ENCODE data around the gene SP7.
"Not testable (repeated sequence)": the region's sequence is repeated elsewhere in the genome, so short reads cannot be mapped to it uniquely, and the experiment has no call there.

SP7 gene

DNA sequence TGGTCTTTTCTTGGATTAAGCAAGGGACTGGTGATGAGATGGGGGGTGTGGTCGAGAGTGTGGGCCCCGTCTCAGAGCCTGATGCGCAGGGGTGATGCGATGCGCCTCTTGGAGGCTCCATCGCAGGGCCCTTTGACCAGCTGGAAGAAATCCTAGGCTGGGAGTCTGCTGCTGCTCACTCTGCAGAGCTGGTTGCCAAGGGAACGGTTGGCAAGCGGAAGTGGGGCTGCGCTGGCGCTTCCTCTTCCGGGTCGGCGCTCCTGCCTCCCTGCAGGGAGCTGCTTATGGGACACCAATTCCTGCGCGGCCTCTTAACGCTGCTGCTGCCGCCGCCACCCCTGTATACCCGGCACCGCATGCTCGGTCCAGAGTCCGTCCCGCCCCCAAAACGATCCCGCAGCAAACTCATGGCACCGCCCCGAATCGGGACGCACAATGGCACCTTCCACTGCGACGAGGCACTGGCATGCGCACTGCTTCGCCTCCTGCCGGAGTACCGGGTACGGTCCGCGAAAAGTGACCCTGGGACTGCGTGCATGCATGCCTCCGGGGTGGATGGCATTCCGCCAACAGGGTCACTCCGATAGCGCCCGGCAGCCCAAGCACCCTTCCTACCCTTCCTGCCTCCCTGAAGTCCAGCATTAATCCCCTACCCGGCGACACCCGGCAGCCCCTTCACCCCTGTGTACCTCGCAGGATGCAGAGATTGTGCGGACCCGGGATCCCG is 36.5 kb downstream of the SP7 start, which contains the start of gene MYG1:
TSS of gene MYG1 (plus strand) at position 242 of the 727 bp plus-strand sequence. CDS start at position 285, 43 bp downstream.
- H3K27me3 ChIP-seq (ENCODE audit: control insufficient read depth, insufficient read depth, low read length): no peaks in the 10 kb centered on the region
- H3K4me1 ChIP-seq (ENCODE audit: control insufficient read depth, insufficient read depth, low read length): peaks cover 14% of the 10 kb centered on the region
- H3K4me3 ChIP-seq (ENCODE audit: low read length): peak within 1 kb of the TSS; percentile 86
- H3K9ac ChIP-seq (ENCODE audit: low read length): peak within 1 kb of the TSS; percentile 63
- no peaks in the 10 kb centered on the region for H3K9me3 ChIP-seq (ENCODE audit: control insufficient read depth, low read length)
- no peaks in the 10 kb centered on the region for H3K36me3 ChIP-seq (ENCODE audit: control insufficient read depth, insufficient read depth, low read length)

DNA sequence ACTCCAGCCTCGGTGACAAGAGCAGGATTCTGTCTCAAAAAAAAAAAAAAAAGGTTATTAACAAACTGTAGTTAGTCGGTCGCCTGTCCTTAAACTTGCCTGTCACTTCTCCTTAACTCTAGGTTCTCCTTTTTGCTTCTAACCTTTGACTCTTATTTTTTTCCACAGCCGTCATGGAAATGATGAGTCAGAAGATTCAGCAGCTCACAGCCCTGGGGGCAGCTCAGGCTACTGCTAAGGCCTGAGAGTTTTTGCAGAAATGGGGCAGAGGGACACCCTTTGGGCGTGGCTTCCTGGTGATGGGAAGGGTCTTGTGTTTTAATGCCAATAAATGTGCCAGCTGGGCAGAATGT is 37.1 kb downstream of the SP7 start:
- Histone ChIP-seq H3K4me3 (ENCODE audit: low read length) (peak overlapping the region; percentile 86), H3K9ac (ENCODE audit: low read length) (no peak overlapping the region), H3K4me1 (ENCODE audit: control insufficient read depth, insufficient read depth, low read length) (peaks cover 14% of the 10 kb centered on the region), H3K36me3 (ENCODE audit: control insufficient read depth, insufficient read depth, low read length) (no peaks in the 10 kb centered on the region), H3K9me3 (ENCODE audit: control insufficient read depth, low read length) (no peaks in the 10 kb centered on the region), H3K27me3 (ENCODE audit: control insufficient read depth, insufficient read depth, low read length) (no peaks in the 10 kb centered on the region)

DNA sequence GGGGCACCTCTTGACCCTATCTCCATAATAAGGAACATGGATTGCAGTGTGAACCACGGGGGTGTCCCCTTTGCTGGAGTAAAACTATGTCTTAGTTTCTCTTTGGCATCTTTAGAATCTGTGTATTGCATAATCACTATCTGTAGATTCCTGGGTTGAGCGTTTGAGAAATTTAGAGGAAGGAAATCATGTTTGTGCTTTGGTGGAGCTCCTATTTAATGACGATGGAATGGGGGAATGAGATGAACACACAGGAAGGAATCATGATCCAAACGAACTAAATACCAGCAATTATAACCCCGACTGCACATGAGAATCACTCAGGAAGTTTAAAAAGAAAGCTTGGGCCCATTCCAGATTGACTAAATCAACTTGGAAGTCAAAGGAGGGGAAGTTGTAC is 38.0 kb downstream of the SP7 start:
- Histone ChIP-seq H3K27me3 (ENCODE audit: control insufficient read depth, insufficient read depth, low read length) (no peaks in the 10 kb centered on the region), H3K36me3 (ENCODE audit: control insufficient read depth, insufficient read depth, low read length) (no peaks in the 10 kb centered on the region), H3K4me3 (ENCODE audit: low read length) (no peak overlapping the region), H3K9me3 (ENCODE audit: control insufficient read depth, low read length) (no peaks in the 10 kb centered on the region), H3K9ac (ENCODE audit: low read length) (no peak overlapping the region), H3K4me1 (ENCODE audit: control insufficient read depth, insufficient read depth, low read length) (peaks cover 14% of the 10 kb centered on the region)

DNA sequence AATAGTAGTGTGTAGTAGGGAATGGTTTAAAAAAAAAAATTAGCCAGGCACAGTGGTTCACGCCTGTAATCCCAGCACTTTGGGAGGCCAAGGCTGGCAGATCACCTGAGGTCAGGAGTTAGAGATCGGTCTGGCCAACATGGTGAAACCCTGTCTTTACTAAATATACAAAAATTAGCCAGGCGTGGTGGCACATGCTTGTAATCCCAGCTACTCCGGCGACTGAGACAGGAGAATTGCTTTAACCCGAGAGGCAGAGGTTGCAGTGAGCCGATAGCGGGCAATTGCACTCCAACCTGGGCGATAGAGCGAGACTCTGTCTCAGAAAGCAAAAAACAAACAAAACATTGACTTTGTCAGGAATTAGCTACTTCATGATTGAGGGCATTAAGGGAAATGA is 39.0 kb downstream of the SP7 start:
- H3K36me3 ChIP-seq (ENCODE audit: control insufficient read depth, insufficient read depth, low read length); H3K27me3 ChIP-seq (ENCODE audit: control insufficient read depth, insufficient read depth, low read length); H3K4me3 ChIP-seq (ENCODE audit: low read length); H3K9me3 ChIP-seq (ENCODE audit: control insufficient read depth, low read length); H3K9ac ChIP-seq (ENCODE audit: low read length): not testable (repeated sequence)
- peaks cover 14% of the 10 kb centered on the region for H3K4me1 ChIP-seq (ENCODE audit: control insufficient read depth, insufficient read depth, low read length)

DNA sequence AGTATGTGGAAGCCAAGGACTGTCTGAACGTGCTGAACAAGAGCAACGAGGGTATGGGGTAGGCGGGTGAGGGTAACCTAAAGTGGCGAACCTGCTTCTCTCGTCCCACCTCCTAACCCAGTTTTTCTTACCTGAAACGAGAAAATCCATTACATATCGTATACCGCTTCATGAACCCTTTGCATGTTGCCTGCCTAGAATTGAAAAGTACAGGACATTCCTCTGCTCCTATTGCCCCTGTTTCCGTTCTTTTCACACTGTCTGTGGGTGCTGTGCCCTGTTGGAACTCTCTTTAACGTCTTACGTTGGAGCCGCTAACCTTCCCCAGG is 40.3 kb downstream of the SP7 start:
- Histone ChIP-seq H3K9me3 (ENCODE audit: control insufficient read depth, low read length) (no peaks in the 10 kb centered on the region), H3K27me3 (ENCODE audit: control insufficient read depth, insufficient read depth, low read length) (no peaks in the 10 kb centered on the region), H3K9ac (ENCODE audit: low read length) (peak overlapping the region; percentile 96), H3K36me3 (ENCODE audit: control insufficient read depth, insufficient read depth, low read length) (no peaks in the 10 kb centered on the region), H3K4me1 (ENCODE audit: control insufficient read depth, insufficient read depth, low read length) (peaks cover 14% of the 10 kb centered on the region), H3K4me3 (ENCODE audit: low read length) (peak overlapping the region; percentile 90)

DNA sequence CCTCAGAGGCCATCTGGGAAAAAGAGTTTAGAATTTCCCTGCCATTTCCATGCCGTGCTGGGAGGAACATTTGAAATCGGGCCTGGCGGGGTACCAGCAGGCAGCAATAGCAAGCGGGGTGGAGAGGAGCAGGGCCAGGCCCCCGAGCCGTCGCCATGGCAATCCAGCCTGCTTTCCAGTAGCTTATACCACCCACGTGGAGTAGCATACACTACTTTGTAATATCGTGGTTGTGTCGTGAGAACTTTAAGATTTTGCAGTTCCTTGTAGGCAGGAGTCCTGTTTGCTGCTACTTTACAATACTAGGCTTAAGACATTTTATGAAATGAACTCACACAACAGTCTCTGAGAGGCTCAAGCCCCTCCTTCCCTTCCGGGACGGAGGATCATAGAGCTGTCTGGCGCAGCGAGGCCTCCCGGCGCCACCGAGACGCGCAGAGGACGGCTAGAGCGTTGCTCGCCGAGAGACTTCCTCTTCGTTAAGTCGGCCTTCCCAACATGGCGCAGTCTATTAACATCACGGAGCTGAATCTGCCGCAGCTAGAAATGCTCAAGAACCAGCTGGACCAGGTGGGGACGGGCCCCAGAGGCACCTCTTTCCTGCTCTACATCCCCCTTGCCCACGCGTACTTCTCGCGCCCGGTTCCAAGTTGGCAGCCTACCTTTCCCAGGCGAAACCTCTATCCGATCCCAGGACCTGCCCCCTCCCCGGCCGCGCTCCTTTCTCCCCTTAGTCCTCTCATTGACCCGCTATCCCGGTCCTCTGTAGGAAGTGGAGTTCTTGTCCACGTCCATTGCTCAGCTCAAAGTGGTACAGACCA is 40.9 kb downstream of the SP7 start, which contains the start of gene PFDN5:
TSS of gene PFDN5 (plus strand) at position 473 of the 821 bp plus-strand sequence. CDS start at position 499, 26 bp downstream.
- peak within 1 kb of the TSS; percentile 96 for H3K9ac ChIP-seq (ENCODE audit: low read length)
- peak within 1 kb of the TSS; percentile 90 for H3K4me3 ChIP-seq (ENCODE audit: low read length)
- H3K4me1 ChIP-seq (ENCODE audit: control insufficient read depth, insufficient read depth, low read length): peaks cover 10% of the 10 kb centered on the region
- no peaks in the 10 kb centered on the region for H3K9me3 ChIP-seq (ENCODE audit: control insufficient read depth, low read length)
- H3K27me3 ChIP-seq (ENCODE audit: control insufficient read depth, insufficient read depth, low read length): no peaks in the 10 kb centered on the region
- no peaks in the 10 kb centered on the region for H3K36me3 ChIP-seq (ENCODE audit: control insufficient read depth, insufficient read depth, low read length)

DNA sequence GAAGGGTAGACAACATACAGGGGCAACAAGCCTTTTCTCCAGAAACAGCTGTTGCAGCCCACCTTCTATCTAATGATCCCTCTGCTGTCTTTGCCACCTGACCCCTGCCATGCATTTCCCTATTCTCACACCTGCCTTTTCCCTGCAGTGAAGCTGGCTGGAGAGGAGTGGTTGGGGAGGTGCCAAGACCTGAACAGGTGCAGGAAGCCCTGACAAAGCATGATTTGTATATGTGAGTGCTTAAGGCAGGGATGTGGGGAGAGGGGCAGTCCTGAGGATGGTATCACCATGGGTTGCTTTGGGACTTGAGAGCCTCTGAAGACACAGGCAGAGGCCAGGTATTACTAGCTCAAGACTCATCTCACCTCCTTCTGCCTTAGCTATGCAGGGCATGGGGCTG is 43.7 kb downstream of the SP7 start:
- Histone ChIP-seq H3K36me3 (ENCODE audit: control insufficient read depth, insufficient read depth, low read length) (no peaks in the 10 kb centered on the region), H3K9me3 (ENCODE audit: control insufficient read depth, low read length) (no peaks in the 10 kb centered on the region), H3K4me1 (ENCODE audit: control insufficient read depth, insufficient read depth, low read length) (peaks cover 6% of the 10 kb centered on the region), H3K9ac (ENCODE audit: low read length) (no peak overlapping the region), H3K4me3 (ENCODE audit: low read length) (no peak overlapping the region), H3K27me3 (ENCODE audit: control insufficient read depth, insufficient read depth, low read length) (no peaks in the 10 kb centered on the region)

DNA sequence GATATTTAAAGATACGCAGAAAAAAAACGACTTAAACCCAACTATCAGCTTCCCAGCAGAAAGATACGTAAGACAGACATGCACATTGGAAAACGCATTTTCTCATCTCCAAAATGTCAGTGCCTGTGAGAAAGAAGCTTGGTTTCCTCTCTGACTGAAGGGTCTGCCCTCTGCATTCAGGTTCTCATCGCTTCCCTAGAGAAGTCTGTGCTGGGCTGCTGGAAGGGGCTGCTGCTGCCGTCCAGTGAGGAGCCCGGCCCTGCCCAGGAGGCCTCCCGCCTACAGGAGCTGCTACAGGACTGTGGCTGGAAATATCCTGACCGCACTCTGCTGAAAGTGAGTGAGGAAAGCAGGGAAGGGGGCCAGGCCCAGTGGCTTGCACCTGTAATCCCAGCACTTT is 45.5 kb downstream of the SP7 start:
- Histone ChIP-seq H3K27me3 (ENCODE audit: control insufficient read depth, insufficient read depth, low read length) (no peaks in the 10 kb centered on the region), H3K36me3 (ENCODE audit: control insufficient read depth, insufficient read depth, low read length) (no peaks in the 10 kb centered on the region)

DNA sequence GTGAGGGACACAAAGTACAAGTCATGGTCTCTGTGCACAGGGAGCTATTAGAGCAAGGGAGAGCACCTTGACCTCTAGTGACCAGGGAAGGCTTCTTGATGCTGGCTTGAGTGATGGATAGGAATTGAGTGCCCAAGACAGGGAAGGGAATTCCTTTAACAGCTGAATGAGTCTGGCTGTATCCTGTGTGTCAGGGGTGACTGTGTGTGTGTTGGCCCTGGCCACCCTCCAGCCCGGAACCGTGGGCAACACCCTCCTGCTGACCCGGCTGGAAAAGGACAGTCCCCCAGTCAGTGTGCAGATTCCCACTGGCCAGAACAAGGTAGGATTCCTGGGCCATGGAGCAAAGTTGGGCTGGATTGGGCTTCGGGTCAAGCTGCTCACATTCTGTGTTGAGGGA is 46.3 kb downstream of the SP7 start:
- H3K9me3 ChIP-seq (ENCODE audit: control insufficient read depth, low read length): no peaks in the 10 kb centered on the region
- H3K4me3 ChIP-seq (ENCODE audit: low read length): no peak overlapping the region
- no peaks in the 10 kb centered on the region for H3K4me1 ChIP-seq (ENCODE audit: control insufficient read depth, insufficient read depth, low read length)
- H3K36me3 ChIP-seq (ENCODE audit: control insufficient read depth, insufficient read depth, low read length): no peaks in the 10 kb centered on the region
- H3K27me3 ChIP-seq (ENCODE audit: control insufficient read depth, insufficient read depth, low read length): no peaks in the 10 kb centered on the region
- no peak overlapping the region for H3K9ac ChIP-seq (ENCODE audit: low read length)

More for the DNA sequence above, 45.5 kb downstream of the SP7 start:
- Histone ChIP-seq H3K9me3 (ENCODE audit: control insufficient read depth, low read length) (no peaks in the 10 kb centered on the region), H3K4me3 (ENCODE audit: low read length) (no peak overlapping the region), H3K9ac (ENCODE audit: low read length) (no peak overlapping the region), H3K4me1 (ENCODE audit: control insufficient read depth, insufficient read depth, low read length) (no peaks in the 10 kb centered on the region)

DNA sequence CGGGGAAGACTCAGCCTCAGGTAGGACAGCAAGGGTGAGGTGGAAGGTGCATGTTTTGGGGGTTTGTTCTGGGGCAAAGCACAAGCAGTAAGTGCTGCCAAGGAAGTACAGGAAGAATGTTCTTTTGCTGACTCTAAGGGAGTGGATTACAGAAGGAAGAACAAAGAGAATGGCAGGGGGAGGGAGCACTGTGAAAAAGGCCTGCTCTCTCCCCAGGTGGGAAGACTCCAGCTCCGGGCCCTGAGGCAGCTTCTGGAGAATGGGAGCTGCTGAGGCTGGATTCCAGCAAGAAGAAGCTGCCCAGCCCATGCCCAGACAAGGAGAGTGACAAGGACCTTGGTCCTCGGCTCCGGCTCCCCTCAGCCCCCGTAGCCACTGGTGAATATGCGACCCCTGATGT is 47.8 kb downstream of the SP7 start:
- no peak overlapping the region for H3K9ac ChIP-seq (ENCODE audit: low read length)
- H3K4me1 ChIP-seq (ENCODE audit: control insufficient read depth, insufficient read depth, low read length): no peaks in the 10 kb centered on the region
- H3K9me3 ChIP-seq (ENCODE audit: control insufficient read depth, low read length): no peaks in the 10 kb centered on the region
- no peak overlapping the region for H3K4me3 ChIP-seq (ENCODE audit: low read length)
- H3K27me3 ChIP-seq (ENCODE audit: control insufficient read depth, insufficient read depth, low read length): no peaks in the 10 kb centered on the region
- no peaks in the 10 kb centered on the region for H3K36me3 ChIP-seq (ENCODE audit: control insufficient read depth, insufficient read depth, low read length)

DNA sequence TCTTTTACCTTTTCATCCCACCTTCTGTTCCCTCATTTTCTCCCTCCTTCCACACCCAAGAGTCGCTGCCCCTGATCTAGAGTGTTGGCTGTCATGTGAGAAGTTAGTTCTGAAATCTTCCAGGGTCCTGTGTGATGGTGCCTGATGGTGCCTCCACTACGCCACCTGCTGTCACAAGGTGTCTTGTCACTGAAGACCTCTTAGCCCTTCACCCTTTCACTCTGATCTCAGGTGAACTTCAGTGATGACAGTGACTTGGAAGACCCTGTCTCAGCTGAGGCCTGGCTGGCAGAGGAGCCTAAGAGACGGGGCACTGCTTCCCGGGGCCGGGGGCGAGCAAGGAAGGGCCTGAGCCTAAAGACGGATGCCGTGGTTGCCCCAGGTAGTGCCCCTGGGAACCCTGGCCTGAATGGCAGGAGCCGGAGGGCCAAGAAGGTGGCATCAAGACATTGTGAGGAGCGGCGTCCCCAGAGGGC is 48.4 kb downstream of the SP7 start:
- Histone ChIP-seq H3K9me3 (ENCODE audit: control insufficient read depth, low read length) (no peaks in the 10 kb centered on the region), H3K9ac (ENCODE audit: low read length) (no peak overlapping the region)

DNA sequence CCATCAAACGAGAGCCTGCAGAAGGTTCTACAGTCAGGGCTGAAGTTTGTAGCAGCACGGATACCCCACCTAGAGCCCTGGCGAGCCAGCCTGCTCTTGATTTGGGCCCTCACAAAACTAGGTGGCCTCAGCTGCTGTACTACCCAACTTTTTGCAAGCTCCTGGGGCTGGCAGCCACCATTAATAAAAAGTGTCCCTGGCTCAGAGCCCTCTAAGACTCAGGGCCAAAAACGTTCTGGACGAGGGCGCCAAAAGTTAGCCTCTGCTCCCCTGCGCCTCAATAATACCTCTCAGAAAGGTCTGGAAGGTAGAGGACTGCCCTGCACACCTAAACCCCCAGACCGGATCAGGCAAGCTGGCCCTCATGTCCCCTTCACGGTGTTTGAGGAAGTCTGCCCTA is 49.7 kb downstream of the SP7 start:
- no peak overlapping the region for H3K9ac ChIP-seq (ENCODE audit: low read length)
- H3K27me3 ChIP-seq (ENCODE audit: control insufficient read depth, insufficient read depth, low read length): no peaks in the 10 kb centered on the region
- no peaks in the 10 kb centered on the region for H3K36me3 ChIP-seq (ENCODE audit: control insufficient read depth, insufficient read depth, low read length)
- no peak overlapping the region for H3K4me3 ChIP-seq (ENCODE audit: low read length)
- H3K4me1 ChIP-seq (ENCODE audit: control insufficient read depth, insufficient read depth, low read length): no peaks in the 10 kb centered on the region
- no peaks in the 10 kb centered on the region for H3K9me3 ChIP-seq (ENCODE audit: control insufficient read depth, low read length)

More for the DNA sequence above, 48.4 kb downstream of the SP7 start:
- Histone ChIP-seq H3K27me3 (ENCODE audit: control insufficient read depth, insufficient read depth, low read length) (no peaks in the 10 kb centered on the region), H3K36me3 (ENCODE audit: control insufficient read depth, insufficient read depth, low read length) (no peaks in the 10 kb centered on the region), H3K4me1 (ENCODE audit: control insufficient read depth, insufficient read depth, low read length) (no peaks in the 10 kb centered on the region), H3K4me3 (ENCODE audit: low read length) (no peak overlapping the region)

Measured in mucosa of stomach (tissue), 1 donor.